HAP-1 (cell line): Measurements from ENCODE around the gene HOXA1.
"Not testable (repeated sequence)": the region's sequence is repeated elsewhere in the genome, so short reads cannot be mapped to it uniquely, and the experiment has no call there.

Experiments
- DNase-seq, 2 experiments: peaks; one replicate each; pipeline ENCODE4 v3.0.0-alpha.2; 2016 to 2020; ENCODE audit warnings: low spot score in 2 of 2
- H3K27me3 ChIP-seq: fragments of 250-450 bp; sonication (Bioruptor Pico); 2 replicates; pipeline ENCODE4 v1.5.1; 2020; ENCODE audit warnings: low read depth, mild to moderate bottlenecking, moderate library complexity
- H3K36me3 ChIP-seq: fragments of 250-450 bp; sonication (Bioruptor Pico); replicated peaks from 2 replicates; pipeline ENCODE4 v1.5.1; 2020; ENCODE audit warnings: mild to moderate bottlenecking
- H3K4me1 ChIP-seq: fragments of 250-450 bp; sonication (Bioruptor Pico); 2 replicates; pipeline ENCODE4 v1.5.1; 2020; ENCODE audit warnings: mild to moderate bottlenecking
- H3K4me3 ChIP-seq: fragments of 250-450 bp; sonication (Bioruptor Pico); 2 replicates; pipeline ENCODE4 v1.5.1; 2020; ENCODE audit warnings: mild to moderate bottlenecking, moderate library complexity
- H3K9me3 ChIP-seq: fragments of 250-450 bp; sonication (Bioruptor Pico); 2 replicates; pipeline ENCODE4 v1.5.1; 2020; ENCODE audit warnings: mild to moderate bottlenecking, moderate library complexity
- in situ Hi-C: fragments of 300-500 bp; cut with MboI; formaldehyde crosslinking; loops from 3 replicates; pipeline ENCODE4 v1.14.3; 2020; ENCODE audit warnings: low sequenced_read_pairs, inconsistent platforms, mixed read lengths

Gene HOXA1

GRCh38 chr7:27065709-27066108 is 30.1 kb downstream of the HOXA1 start:
- Histone ChIP-seq H3K27me3 (no peaks in the 10 kb centered on the region), H3K36me3 (no peaks in the 10 kb centered on the region), H3K4me3 (no peak overlapping the region), H3K4me1 (no peaks in the 10 kb centered on the region), H3K9me3 (no peaks in the 10 kb centered on the region)
- DNase-seq = no peak
- in situ Hi-C loops = no loop called here

GRCh38 chr7:27064661-27065060 is 31.1 kb downstream of the HOXA1 start:
- no peaks in the 10 kb centered on the region for H3K4me1 ChIP-seq
- no peaks in the 10 kb centered on the region for H3K36me3 ChIP-seq
- in situ Hi-C loops = no loop called here

GRCh38 chr7:27064159-27064558 is 31.6 kb downstream of the HOXA1 start:
- in situ Hi-C loops = no loop called here
- no peak for DNase-seq
- Histone ChIP-seq H3K4me3 (no peak overlapping the region), H3K36me3 (no peaks in the 10 kb centered on the region), H3K27me3 (no peaks in the 10 kb centered on the region), H3K4me1 (no peaks in the 10 kb centered on the region), H3K9me3 (no peaks in the 10 kb centered on the region)

More at GRCh38 chr7:27064661-27065060, 31.1 kb downstream of the HOXA1 start:
- no peak overlapping the region for H3K4me3 ChIP-seq
- no peak for DNase-seq
- H3K9me3 ChIP-seq = no peaks in the 10 kb centered on the region
- no peaks in the 10 kb centered on the region for H3K27me3 ChIP-seq

- Histone ChIP-seq H3K4me3 (no peak overlapping the region), H3K9me3 (no peaks in the 10 kb centered on the region), H3K4me1 (no peaks in the 10 kb centered on the region), H3K36me3 (no peaks in the 10 kb centered on the region), H3K27me3 (no peaks in the 10 kb centered on the region)
- DNase-seq = no peak
- in situ Hi-C loops = no loop called here
These were observed 32.9 kb downstream of the HOXA1 start for GRCh38 chr7:27062946-27063345.

- H3K9me3 ChIP-seq = no peaks in the 10 kb centered on the region
- H3K36me3 ChIP-seq = no peaks in the 10 kb centered on the region
- no peak for DNase-seq
- H3K4me3 ChIP-seq = no peak overlapping the region
- no peaks in the 10 kb centered on the region for H3K27me3 ChIP-seq
- no peaks in the 10 kb centered on the region for H3K4me1 ChIP-seq
- in situ Hi-C loops = no loop called here
These were observed 42.6 kb downstream of the HOXA1 start for GRCh38 chr7:27053153-27053552.

- in situ Hi-C loops = no loop called here
- DNase-seq = no peak
- H3K27me3 ChIP-seq = no peaks in the 10 kb centered on the region
- H3K36me3 ChIP-seq = no peaks in the 10 kb centered on the region
- no peaks in the 10 kb centered on the region for H3K9me3 ChIP-seq
- H3K4me3 ChIP-seq = no peak overlapping the region
- no peaks in the 10 kb centered on the region for H3K4me1 ChIP-seq
These were observed 44.3 kb downstream of the HOXA1 start for GRCh38 chr7:27051451-27051850.

- no peak for DNase-seq
- in situ Hi-C loops = no loop called here
- H3K4me1 ChIP-seq = no peaks in the 10 kb centered on the region
- H3K27me3 ChIP-seq = no peaks in the 10 kb centered on the region
- H3K9me3 ChIP-seq = no peaks in the 10 kb centered on the region
- H3K4me3 ChIP-seq = no peak overlapping the region
- no peaks in the 10 kb centered on the region for H3K36me3 ChIP-seq
These were observed 47.4 kb downstream of the HOXA1 start for GRCh38 chr7:27048438-27048837.

GRCh38 chr7:27046854-27047549 is 48.8 kb downstream of the HOXA1 start:
- no peak for DNase-seq
- in situ Hi-C loops = no loop called here
- Histone ChIP-seq H3K9me3 (no peaks in the 10 kb centered on the region), H3K4me3 (no peak overlapping the region), H3K36me3 (no peaks in the 10 kb centered on the region), H3K27me3 (no peaks in the 10 kb centered on the region), H3K4me1 (no peaks in the 10 kb centered on the region)

- in situ Hi-C loops, H3K27me3 ChIP-seq, DNase-seq, H3K4me3 ChIP-seq, H3K36me3 ChIP-seq, H3K9me3 ChIP-seq, H3K4me1 ChIP-seq: not testable (repeated sequence)
These were observed 49.8 kb downstream of the HOXA1 start for GRCh38 chr7:27045972-27046371.

GRCh38 chr7:27045066-27045465 is 50.7 kb downstream of the HOXA1 start:
- H3K9me3 ChIP-seq, H3K27me3 ChIP-seq, H3K4me1 ChIP-seq, H3K4me3 ChIP-seq, in situ Hi-C loops, H3K36me3 ChIP-seq, DNase-seq: not testable (repeated sequence)
